Loucy (cell line): Measurements from ENCODE around the gene CNPY1.

Experiments
- EZH2phosphoT487 ChIP-seq: fragments of 200-600 bp; IDR thresholded peaks from 2 replicates; pipeline ENCODE4 v1.6.1; 2018; ENCODE audit warnings: antibody characterized with exemption, mild to moderate bottlenecking, moderate library complexity, borderline replicate concordance
- TF ChIP-seq, protein P1 (sequence below): fragments of 200-600 bp; sonication (generic); conservative IDR thresholded peaks from 2 replicates; pipeline ENCODE4 v1.5.1; 2014; ENCODE audit warnings: mild to moderate bottlenecking, antibody characterized with exemption, low read length

DNA sequence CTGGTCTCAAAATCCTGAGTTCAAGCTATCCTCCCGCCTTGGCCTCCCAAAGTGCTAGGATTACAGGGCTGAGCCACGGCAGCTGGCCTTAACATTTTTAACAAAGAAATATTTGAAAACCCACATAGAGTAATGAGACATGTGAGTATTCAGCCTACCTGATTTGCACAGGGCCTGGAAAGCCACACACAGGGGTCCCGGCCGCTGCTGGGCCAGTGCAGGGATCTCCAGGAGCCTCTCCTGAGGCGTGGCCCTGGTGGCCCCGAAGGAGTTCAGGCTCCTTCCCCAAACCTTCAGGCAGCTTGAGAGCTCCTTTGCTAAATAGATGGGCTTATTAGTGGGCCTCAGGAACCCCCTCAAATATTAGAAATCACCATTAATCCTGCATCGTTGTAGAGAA lies 18.7 kb downstream of the CNPY1 start:
- TF ChIP-seq, protein P1, sequence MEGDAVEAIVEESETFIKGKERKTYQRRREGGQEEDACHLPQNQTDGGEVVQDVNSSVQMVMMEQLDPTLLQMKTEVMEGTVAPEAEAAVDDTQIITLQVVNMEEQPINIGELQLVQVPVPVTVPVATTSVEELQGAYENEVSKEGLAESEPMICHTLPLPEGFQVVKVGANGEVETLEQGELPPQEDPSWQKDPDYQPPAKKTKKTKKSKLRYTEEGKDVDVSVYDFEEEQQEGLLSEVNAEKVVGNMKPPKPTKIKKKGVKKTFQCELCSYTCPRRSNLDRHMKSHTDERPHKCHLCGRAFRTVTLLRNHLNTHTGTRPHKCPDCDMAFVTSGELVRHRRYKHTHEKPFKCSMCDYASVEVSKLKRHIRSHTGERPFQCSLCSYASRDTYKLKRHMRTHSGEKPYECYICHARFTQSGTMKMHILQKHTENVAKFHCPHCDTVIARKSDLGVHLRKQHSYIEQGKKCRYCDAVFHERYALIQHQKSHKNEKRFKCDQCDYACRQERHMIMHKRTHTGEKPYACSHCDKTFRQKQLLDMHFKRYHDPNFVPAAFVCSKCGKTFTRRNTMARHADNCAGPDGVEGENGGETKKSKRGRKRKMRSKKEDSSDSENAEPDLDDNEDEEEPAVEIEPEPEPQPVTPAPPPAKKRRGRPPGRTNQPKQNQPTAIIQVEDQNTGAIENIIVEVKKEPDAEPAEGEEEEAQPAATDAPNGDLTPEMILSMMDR = no peak
- TF ChIP-seq EZH2phosphoT487 = no peak
